Stimulated activated CD8-positive, alpha-beta memory T cell treated with anti-CD3 and anti-CD28 coated beads, Interleukin-7, amount 100 ng/mL, for 1 hour (primary cell): Measurements from ENCODE around the gene AMIGO3.
"Not testable (repeated sequence)": the region's sequence is repeated elsewhere in the genome, so short reads cannot be mapped to it uniquely, and the experiment has no call there.

Experiments
- DNase-seq, 2 donors: peaks; one replicate each; pipeline ENCODE4 v3.0.0-alpha.2; 2020; ENCODE audit warnings: low read depth in 2 of 2

AMIGO3 gene

DNA sequence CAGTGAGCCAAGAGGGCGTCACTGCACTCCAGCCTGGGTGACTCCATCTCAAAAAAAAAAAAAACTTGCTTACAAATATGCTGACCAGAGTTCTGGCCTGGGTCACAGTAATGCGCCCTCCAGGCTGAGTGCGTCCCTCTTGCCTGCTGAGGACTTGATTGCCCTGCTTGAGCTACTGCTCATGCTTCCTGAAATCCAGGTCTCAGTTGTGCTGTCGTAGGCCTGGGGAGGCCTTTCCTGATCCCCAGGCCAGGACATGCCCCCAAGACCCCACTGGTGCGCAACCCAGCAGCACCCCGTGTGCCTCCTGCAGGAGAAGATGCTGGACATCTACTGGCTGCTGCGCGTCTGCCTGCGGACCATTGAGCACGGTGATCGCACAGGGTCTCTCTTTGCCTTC is 7.3 kb downstream of the AMIGO3 start:
- DNase-seq, result no peak

DNA sequence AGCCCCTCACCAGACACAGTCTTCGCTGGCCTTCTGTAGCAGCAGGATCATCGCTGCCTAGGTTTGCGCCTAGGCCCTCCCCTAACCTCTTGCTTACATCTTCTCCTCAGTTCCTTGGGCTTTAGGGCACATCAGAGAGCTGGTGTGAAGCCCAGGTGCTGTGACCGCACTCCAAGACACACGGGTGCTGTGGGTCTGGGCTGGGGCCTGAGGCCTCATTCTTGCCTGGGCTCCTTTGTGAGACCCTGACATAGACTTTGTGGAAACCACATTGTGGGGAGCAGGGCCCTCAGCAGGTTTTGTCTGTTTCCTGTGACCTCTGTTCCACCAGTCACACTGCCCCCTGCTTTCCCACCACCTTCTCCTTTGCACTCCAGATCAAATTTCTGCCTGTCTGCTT is 8.0 kb downstream of the AMIGO3 start:
- DNase-seq, result no peak

DNA sequence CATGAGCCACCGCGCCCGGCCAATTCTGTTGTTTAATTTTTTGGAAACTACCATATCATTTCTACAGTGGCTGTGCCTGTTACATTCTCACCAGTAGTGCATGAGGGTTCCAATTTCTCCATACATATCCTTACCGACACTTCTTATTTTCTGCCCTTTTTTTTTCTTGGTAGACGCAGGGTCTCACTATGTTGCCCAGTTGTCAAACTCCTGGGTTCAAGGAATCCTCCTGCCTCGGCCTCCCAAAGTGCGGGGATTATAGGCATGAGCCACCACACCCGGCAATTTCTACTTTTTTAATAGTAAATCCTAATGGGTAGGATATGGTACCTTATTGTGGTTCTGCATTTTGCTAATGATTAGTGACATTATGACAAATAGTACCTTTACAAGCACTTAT is 9.6 kb downstream of the AMIGO3 start:
- no peak for DNase-seq

DNA sequence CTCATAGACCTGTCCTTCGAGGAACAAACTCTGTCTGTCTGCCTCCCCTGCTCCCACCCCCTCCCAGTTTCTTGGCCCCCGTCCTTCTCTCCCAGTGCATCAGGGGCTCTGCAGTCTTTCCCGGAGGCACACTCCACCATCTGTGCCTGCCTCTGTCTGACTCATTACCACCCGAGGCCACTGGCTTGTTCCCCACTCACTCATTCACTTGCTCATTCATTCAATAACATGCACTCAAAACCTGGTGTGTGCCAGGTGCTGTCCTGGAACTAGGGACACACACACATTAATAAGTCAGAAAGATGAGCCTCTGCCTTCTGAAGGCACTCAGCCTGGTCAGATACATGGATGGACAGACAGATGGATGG is 12.4 kb downstream of the AMIGO3 start:
- DNase-seq, result no peak

GRCh38 chr3:49706456-49707112 is 12.9 kb downstream of the AMIGO3 start:
- no peak for DNase-seq

- no peak for DNase-seq
Observed at GRCh38 chr3:49705390-49705960, 14.0 kb downstream of the AMIGO3 start.

DNA sequence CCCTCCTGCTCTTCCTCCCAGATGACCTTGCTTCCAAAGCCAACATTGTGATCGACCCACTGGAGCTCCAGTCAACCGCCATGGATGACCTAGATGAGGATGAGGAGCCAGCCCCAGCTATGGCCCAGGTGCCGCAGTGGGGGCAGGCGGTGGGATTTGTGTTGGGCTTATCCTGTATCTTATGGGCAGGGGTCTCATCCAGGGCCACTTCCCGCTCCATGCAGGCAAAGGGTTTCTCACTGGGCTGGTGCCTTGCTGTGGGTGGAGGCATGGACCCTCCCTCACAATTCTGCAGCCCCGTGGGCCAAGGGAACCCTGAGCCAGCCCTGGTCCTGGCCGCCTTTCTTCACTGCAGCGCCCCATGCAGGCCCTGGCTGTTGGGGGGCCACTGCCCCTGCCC is 14.9 kb downstream of the AMIGO3 start:
- DNase-seq, result no peak

DNA sequence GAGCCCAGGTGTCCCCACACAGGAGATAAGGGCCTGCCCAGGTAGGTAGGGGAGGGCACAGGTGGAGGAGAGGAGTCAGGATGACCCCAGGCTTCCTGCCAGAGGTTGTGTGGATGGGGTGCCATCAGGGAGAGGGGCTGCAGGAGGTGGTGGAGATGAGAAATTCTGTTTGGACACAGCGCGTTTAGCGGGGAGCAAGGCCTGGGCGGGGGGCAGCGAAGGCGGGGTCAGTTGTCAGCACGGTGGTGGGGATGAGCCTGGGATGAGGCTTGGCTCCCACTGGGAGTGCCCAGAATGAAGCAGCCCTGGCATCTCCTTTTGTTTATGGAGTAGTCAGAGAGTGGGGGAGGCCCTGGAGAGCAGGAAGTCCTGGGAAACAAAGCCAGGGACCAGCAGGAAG is 15.5 kb downstream of the AMIGO3 start:
- no peak for DNase-seq

- DNase-seq, result peak; percentile 29 to 34
Observed at GRCh38 chr3:49703443-49703927, 16.0 kb downstream of the AMIGO3 start.

- no peak for DNase-seq
Observed at GRCh38 chr3:49702672-49703071, 16.8 kb downstream of the AMIGO3 start.

DNA sequence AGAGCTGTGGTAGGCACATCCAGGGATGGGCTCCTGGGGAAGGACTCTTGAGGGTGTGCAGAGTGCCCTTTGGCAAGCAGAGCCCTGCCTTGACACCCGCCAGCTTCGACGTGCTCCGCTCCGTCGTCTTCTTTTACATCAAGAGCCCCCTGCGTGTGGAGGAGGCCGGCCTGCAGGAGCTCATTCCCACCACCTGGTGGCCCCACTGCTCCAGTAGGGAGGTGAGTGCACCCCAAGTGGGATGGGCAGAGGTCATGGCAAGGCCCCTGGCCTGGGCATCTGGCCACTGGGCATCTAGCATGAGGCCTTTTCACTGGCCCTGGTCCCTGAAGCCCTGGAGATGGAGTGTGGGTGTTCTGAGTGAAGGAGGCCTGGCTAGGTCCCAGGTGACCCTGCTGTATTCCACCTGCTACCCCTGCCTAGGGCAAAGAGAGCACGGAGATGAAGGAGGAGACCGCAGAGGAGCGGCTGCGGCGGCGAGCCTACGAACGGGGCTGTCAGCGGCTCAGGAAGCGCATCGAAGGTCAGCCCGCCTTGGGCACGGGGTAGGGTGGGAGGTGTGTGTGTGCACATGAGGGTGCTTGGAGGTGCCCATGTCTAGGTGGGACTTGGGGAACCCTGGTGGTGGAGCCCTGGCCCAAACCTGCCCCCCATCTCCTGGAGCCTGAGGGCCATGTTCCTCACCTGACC is 18.0 kb downstream of the AMIGO3 start:
- no peak for DNase-seq

GRCh38 chr3:49700453-49701128 is 18.9 kb downstream of the AMIGO3 start:
- DNase-seq, result no peak

GRCh38 chr3:49700014-49700413 is 19.5 kb downstream of the AMIGO3 start:
- no peak for DNase-seq

DNA sequence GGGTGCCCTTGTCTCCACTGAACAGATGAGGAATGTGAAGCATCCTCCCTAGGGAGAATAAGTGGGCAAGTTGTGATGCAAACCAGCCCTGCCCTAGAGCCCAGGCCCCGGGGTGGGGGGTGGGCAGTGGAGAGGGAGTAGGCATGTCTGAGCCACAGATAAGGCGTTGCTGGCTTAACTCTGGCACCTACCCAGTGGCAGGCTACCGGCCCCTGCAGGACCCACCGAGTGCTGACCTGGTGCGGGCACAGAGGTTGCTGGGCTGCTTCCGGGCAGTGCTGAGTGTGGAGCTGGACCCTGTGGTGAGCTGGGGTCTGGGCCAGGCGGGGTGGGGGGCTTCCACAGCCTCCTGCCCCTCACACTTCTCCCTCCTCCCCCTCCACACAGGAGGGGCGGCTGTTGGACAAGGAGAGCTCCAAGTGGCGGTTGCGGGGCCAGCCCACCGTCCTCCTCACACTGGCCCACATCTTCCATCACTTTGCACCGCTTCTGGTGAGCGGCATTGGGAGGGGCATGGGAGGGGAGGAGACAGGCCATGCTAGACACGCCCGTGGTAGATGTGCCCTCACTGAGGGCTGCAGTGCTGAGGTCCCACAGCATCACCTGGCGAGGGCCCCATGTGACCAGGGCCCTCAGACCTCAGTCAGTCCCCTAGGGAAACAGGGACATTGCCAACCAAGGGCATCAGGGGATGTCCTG is 20.1 kb downstream of the AMIGO3 start:
- DNase-seq, result no peak

- DNase-seq, result not testable (repeated sequence)
Observed at GRCh38 chr3:49695350-49696015, 24.0 kb downstream of the AMIGO3 start.

DNA sequence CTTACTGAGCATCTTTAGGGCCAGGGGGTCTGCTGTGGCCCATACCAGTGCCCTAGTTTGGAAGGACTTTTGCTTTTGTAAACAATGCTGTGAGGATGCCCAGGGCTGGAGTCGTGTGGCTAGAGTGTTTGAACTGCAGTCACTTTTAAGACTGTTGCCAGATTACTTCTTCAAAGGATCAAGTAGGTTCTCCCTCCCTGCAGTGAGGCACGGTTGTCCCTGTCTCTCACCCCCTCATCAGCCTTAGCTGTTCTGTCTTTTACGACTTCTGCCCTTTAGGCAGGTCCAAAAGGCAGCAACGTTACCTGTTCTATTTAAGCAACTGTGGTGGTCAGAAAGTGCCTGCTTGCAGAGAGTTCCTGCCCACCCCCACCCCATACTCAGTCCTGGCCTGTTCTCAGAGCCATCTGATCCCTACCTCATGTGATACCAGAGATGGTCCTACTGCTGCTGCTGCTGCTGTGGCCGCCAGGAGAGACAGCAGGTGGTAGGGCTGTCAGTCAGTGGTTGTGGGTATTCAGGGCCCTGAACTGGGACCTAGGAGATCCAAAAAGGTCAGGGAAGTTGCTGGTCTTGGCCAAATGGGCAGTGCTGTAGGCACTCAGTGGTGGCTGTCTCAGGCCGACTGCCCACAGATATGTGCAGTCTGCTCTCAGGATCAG is 24.9 kb downstream of the AMIGO3 start:
- not testable (repeated sequence) for DNase-seq

- DNase-seq, result not testable (repeated sequence)
Observed at GRCh38 chr3:49691481-49691880, 28.0 kb downstream of the AMIGO3 start.

DNA sequence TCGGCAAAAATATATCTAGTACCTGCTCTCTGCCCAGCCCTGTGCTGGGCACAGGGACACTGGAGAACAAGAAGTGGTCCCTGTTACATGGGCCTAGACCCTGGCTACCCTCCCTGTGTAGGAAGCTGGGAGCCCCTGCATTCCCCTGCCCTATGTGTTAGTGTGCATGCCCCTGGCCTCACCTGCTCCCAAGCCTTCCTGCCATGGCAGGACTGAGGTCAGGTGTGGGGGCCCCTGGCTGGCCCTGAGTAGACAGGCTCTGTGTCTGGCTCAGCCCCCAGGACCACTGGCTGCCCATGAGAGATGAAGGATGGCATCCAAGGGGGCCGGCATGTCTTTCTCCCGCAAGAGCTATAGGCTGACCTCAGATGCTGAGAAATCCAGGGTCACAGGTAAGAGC is 28.6 kb downstream of the AMIGO3 start:
- DNase-seq, result not testable (repeated sequence)

- DNase-seq, result not testable (repeated sequence)
Observed at GRCh38 chr3:49689908-49690624, 29.4 kb downstream of the AMIGO3 start.
